Epidermal melanocyte (primary cell): ENCODE results near the gene THADA.

Experiments
- DNase-seq: peaks from one replicate; pipeline ENCODE4 v3.0.0; 2011; ENCODE audit warnings: low spot score; ENCODE audit not compliant: insufficient read length

THADA gene

DNA sequence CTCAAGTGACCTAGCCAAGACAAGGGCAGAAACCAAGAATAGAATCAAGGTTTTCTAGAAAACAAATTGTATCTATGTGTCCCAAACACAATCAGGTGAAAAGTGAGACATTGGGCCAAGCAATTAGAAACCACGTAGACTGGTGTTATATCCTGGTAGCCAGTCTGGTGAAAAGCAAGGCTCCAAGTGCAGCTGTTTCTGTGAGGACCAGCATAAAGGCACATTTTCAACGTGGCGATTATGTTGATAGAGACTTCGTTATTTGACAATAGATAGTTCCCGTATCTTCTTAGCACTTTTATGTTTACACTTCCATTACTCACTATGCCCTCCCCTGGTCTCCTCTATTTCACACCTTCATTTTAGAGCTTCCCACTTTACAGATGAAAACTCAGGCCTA is 266.2 kb downstream of the THADA start:
- no peak for DNase-seq

DNA sequence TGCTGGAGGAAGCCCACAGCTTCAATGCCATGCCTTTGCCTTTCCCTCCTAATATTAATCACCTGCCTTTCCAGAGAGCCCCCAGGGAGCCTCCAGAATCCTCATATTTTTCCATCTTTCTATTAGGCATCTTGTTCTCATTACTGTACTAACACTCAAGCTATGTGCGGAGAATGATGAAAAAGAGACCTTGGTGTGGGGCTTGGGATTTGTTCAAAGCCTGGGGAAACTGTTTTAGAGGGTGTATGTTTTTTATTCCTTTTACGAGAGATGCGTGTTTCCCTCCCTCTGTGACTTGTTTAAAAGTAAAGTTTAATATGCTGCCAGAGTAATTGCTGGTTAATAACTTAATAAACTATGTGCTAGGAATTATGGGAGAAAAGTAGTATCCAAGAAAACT is 267.0 kb downstream of the THADA start:
- DNase-seq: no peak

GRCh38 chr2:43328133-43328532 is 267.7 kb downstream of the THADA start:
- DNase-seq: no peak

DNA sequence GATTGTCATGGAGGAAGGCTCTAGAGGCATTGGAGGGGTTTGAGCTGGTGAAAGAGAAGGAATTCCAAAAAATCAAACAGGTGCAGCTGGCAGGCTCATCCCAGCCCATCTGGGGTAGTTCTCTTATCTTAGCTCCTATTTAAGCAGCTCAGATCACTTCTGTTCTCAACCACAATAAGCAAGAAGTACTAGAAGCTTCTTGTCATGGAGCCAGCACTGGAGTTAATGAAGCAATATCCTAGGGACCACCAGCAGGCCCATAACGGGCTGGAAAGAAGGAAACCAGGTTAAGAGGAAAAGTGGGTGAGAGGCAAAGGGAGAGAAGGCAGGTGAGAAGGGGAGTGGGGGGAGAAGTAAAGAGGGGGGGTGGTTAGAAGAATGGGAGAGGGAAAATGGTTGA is 268.7 kb downstream of the THADA start:
- no peak for DNase-seq

GRCh38 chr2:43326101-43326825 is 269.6 kb downstream of the THADA start:
- no peak for DNase-seq

DNA sequence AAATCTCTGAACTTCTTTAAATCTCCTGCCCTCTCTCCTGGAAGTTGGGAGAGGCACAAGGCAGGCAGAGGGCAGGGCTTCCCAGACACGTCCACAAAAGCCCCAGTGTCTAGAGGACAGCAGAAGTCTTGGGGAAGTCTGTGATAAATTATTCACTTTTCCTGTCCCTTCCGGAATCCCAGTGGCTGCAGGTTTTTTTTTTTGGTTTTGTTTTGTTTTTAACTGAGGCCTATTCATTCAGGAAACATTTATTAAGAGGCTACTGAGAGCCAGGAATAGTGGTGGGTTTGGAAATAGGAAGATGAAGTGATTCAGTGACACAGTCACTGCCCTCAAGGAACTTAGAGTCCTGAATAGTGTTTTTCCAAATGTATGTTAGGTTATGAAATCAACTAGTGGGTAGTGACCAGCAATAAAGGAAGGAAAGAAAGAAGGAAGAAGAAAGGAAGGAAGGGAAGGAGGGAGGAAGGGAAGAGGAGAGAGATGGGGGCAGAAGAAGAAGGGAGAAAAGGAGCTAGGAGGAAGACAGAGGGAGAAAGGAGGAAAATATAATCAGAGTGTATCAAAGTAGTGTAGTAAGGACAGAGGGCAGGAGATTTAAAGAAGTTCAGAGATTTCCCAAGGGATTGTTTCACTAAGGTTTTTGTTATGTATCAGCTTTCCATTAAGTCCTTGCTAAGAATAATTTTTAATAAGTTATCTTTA is 270.6 kb downstream of the THADA start:
- DNase-seq: no peak

- no peak for DNase-seq
Observed at GRCh38 chr2:43324259-43325106, 271.4 kb downstream of the THADA start.

DNA sequence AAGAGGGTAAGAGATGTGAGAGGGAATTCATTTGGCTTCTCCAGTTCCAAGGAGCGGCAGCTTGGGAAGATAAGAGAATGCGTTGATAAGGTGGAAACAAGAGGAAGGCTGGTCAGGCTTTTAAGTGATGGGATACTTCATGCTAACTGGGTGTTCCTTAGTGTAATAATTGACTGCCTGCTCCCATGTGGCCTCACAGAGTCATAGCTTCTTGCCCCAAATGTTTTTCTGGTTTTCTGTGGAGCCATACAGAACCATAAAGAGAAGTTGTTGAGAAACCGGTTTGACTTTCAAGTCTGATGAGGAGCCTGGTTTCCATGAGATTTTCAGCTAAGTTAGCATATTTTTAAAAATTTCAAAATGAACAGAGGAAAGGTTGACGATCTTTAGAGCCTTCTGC is 272.0 kb downstream of the THADA start:
- DNase-seq: no peak

DNA sequence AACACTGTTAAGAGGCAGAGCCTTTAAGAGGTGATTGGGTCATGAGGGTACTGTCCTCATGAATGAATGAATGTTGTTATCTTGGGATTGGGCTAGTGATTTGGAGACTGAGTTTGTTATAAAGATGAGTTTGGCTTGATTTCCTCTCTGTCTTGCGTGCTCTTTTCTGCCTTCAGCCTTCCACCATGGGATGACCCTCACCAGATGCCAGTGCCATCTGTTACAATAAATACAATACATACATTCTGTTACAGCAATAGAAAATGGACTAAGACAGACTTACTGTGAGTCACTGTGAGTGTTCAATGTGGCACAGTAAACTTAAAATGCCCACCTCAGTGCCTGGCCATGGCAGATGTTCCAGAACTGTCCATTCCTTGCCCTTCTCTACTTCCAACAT is 274.4 kb downstream of the THADA start:
- DNase-seq: no peak

GRCh38 chr2:43319541-43319940 is 276.3 kb downstream of the THADA start:
- no peak for DNase-seq

- no peak for DNase-seq
Observed at GRCh38 chr2:43318791-43319190, 277.0 kb downstream of the THADA start.

DNA sequence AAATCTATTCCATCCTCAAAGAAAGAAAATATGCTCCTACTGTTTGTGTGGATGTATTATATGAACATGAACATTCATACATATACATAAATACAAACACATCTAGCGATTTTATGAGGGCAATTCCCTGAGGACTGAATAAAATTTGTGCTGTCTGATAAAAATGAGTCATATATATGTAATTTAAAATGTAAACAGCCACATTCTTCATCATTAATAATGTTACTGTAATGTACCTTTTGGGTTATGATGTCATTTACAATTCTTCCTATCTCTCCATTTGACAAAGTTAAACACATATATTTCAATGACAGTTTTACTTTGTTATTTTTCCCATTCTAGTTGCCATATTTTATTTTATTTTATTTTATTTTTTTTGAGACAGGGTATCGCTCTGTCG is 278.2 kb downstream of the THADA start:
- no peak for DNase-seq

DNA sequence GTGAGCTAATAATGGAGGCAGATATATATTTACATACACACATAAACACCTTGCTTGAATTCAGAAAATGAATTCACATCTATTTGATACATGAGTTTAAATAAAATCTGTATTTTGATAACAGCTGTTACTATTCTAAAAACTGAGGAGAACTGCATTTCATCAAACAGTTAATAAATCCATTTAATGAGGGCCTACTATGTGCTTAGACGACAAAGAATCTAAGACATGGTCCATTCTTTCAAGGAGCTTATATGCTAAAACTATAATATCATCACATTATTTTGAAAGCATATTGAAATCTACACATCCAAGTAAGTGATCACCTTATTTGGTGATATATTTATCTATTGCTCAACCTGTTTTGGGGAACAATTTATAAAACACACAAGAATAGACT is 278.6 kb downstream of the THADA start:
- DNase-seq: no peak

DNA sequence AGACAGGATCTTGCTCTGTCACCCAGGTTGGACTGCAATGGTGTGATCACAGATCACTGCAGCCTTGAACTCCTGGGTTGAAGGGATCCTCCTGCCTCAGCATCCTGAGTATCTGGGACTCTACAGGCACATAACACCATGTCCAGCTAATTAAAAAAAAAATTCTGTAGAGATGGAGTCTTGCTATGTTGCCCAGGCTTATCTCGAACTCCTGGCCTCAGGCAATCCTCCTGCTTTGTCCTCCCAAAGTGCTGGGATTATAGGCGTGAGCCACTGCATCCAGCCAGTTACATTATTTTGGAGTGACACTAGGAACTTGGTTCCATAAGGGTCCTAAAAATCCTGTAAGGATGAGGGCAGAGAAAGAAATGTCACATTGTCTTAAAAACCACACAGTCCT is 280.4 kb downstream of the THADA start:
- no peak for DNase-seq

- DNase-seq: no peak
Observed at GRCh38 chr2:43314299-43314927, 281.4 kb downstream of the THADA start.

- no peak for DNase-seq
Observed at GRCh38 chr2:43313642-43314017, 282.2 kb downstream of the THADA start.

DNA sequence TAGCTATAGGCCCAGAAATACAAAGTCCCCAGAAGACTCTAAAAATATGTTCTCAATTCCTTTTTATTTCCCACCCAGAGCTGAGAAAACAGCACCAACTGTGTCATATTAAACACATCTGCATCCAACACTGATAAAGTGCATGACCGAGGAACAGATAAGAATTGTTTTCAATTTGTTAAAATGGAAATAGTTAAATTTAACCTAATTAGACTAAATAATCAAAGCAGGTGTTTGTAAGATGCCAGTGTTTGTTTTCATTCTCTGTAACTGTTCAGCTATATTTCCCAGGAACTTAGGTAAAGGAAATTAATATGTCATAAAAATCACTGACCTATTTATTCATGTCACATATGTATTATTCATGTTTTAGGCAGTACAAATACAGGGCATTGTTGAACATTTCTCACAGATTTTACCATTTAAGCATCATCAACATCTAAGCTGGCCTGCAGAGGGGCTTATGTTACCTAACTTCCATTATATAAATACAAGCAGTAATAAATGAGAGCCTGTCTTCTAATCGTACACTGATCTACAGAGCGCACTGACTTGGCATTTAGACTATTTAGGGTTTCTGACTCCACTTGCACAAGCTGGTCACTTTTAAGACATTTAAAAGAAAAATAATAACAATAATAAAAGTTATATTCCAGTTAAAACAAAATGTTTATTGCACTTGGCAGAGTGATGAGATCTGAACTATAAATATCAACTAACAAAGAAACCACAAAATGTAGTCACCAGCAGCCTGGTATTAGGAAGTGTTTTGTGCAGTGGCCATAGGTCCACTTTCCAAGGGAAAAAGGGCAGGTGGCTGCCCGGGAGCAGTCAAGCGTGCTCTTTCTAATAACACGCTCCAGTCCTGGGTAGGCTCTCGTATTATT is 282.8 kb downstream of the THADA start:
- no peak for DNase-seq

GRCh38 chr2:43311276-43311675 is 284.6 kb downstream of the THADA start:
- DNase-seq: no peak

GRCh38 chr2:43309935-43310334 is 285.9 kb downstream of the THADA start:
- DNase-seq: no peak

GRCh38 chr2:43307973-43308372 is 287.9 kb downstream of the THADA start:
- DNase-seq: no peak

GRCh38 chr2:43307046-43307445 is 288.8 kb downstream of the THADA start:
- no peak for DNase-seq
